Activated CD4-positive, alpha-beta T cell treated with anti-CD3 and anti-CD28 coated beads, Interleukin-2, amount 50 U/mL, for 4 hours (primary cell): ENCODE measurements around the gene SLC22A4.

Source experiments
- DNase-seq, 2 experiments: peaks; one replicate each; pipeline ENCODE4 v3.0.0-alpha.2; 2020

SLC22A4 gene

DNA sequence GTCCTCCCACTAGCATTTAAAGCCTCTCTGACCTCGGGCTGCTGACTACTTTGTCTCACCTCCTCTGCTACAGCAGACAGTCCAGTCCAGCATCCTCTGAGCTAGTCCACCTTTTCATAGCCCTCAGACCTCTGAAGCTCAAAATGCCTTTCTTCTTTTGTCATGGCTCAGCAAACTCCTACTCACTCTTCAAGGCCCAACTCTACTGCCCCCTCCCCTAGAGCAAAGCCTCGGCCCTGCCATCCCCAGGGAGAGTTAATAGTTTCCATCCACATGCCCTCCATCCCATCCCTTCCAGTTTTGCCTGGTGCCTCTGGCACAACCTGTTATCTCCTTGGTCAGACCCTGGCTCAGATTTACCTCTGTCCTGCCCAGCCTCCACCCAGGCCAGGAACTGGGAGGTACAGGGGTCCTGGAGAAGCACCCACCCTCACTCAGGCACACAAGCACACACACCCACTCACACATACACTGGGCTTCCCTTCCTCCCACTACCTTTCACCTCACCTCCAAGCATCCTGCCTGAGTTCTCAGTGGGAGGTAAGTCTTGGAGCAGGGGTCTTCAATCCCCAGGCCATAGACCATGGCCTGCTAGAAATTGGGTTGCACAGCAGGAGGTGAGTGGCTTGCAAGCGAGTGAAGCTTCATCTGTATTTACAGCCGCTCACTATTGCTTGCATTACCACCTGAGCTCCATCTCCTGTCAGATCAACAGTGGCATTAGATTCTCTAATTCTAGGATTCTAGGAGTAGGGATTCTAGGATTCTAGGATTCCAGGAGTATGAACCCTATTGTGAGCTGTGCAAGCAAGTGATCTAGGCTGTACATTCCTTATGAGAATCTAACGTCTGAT, 18.6 kb upstream of the SLC22A4 start:
- DNase-seq: no peak

DNA sequence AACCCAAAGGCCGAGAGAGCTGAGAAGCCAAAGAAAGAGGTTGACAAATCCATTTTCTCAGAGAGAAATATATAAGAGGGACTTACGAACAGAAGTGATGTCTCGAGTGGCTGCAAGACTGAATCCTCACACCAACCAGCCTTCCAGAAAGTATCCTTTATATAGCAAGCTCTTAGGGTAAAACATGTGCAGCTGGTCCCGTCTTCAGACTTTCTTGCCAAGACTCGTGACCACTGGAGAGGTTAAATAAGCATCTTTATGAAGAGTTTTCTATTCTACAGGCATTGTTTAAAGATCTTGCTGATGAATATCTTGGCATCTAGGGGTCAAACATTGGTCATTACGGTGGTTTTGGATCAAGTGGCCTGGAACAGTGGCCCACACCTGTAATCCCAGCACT, 16.9 kb upstream of the SLC22A4 start:
- no peak for DNase-seq

DNA sequence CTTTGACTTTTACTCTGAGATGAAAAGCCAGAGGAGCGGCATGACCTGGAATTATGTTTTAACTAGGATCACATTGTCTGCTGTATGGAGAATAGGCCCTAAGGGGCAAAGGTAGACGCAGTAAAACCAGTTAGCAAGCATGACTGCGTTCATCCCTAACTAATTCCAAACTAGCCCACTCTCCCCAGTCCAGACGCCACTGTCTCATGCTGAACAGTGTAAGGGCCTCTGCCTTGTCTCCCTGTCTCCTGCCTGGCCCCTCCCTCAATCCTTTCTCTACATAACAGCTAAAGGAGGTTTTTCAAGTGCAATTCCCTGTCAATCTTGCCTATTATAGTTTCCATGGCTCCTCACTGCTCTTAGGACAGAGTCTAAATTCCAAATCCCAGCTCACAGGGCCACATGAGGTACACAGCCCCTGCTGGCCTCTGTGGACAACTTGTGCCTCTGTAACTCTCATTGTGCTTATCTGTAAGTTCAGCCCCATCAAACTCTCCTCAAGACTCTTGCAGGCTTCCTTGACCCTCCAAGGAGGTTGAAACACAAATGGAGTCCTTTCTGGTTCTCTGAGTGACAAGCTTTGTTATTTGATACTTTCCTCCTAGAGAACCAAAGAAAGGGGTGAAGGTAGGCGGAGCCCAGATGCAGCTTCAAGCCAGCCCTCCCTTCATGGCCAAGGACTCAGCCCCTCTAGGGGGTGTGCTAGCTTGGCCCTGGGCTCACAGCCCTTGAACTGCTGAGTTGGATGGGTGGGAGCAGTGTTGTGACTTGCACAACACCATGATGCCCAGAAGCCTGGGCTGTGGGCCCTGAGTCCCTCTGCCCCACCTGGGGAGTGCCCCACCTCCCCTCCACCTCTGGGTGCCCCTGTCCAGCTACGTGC, 16.0 kb upstream of the SLC22A4 start:
- DNase-seq: no peak

DNA sequence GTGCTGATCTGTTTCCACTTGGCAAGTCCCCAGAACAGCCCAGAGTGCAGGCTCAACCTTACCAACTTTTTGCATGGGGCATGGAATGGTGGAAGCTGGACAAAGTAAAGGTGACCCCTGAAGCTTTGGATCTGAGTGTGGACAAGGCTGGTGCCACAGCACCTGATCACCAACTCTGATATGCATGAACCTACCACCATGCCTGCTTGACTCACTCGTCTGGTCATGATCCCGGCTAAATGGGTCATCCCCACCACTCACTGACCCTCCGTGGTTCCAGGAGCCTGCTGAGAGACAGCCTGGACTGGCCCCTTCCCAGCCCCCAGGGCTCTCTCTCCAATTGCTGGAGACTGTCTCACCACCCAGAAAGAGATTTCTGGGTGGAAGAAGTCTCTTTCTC, 14.4 kb upstream of the SLC22A4 start:
- DNase-seq: no peak

DNA sequence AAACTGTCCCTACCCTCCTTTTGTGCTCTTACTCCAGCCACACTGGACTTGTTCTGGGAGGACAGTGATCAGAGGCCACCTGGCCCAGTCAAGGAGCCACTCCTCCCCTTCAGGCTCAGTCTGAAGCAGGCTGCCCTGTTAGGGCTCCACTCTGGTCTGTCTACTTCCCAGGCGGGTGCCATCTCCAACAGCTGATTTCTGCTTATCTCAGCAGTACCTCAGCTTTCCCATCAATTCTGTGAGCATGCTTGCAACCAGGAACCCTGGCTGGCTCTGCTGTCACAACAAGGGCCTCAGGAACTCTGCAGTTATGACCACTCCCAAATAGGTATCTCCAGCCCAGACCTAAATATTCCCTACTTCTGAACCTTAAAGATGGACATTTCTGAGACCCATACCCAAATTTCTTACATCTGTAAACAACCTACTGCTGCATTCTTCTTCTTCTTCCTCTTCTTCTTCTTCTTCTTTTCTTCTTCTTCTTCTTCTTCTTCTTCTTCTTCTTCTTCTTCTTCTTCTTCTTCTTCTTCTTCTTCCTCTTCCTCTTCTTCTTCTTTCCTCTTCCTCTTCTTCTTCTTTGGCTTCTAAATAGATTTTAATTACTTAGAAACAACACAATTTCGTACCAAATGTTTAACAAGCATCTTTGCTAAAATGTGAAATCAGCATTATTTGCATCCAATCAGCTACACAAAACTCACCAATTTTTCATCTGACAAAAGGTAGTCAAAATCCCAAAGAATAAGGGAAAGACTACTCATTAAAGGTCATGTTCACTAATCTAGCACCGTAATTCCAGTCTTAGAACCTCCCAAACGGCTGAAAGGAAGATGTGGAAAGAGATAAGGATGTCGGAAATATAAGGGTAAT, 13.6 kb upstream of the SLC22A4 start:
- no peak for DNase-seq

DNA sequence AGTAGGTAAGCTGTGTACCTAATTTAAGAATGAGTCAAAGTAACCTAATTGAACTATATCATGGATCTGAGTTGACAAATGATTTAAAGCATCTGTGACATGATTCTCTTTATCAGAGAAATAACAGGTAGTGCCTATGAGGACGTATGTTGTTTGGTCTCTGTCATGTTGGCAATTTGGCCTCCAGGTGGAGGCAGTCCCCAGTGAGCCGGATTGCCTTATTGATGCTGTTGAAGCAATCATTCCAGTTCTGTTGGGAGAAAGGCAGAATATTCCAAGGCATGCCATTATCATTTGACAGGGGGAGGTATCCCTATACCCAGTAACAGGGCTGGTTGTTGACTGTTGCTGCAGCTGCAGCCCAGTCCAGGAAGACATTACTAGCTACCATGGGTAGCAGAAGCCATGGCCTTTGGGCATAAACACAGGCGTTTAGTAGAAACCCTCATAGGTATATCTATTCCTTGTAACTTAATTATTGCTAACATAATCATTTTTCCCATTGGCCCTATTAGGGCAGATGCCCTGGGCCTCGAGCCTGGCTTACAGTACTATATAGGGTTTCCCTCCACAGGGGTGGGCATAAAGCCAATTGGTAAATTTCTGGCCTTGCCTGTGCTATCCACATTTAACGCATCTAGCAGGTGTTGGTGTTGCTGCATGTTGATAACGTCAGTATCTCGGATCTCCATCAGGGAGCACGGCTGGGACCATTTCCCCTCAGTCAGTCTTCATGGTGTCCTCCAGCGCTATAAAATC, 12.2 kb upstream of the SLC22A4 start:
- DNase-seq: no peak

DNA sequence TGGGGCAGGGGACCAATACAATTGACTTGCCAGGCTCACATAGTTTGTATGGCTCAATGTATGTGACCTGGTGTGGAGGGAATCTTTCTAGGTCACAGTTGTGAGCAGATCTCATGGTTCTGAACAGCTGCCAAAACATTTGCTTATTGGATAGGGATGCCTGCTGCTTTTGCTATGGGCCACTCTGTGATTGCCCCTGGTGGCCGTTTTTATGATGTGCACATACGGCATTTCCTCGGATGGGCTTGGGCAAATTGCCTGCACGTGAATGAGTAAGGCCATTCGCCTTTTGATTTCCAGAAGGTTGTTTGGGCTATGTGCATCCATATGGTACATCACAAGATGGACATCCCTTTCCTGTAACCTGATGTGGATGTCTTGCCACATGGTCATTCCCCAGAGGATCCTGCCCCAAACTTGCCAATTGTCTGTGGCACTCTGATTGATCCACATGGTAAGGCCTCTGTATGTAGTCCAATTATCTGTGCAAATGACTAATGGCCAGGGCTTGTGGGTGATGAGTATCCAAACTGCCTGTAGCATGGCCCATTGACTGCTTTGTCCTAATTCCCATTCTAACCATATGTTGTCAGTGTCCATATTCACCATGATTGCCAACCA, 10.7 kb upstream of the SLC22A4 start:
- no peak for DNase-seq

DNA sequence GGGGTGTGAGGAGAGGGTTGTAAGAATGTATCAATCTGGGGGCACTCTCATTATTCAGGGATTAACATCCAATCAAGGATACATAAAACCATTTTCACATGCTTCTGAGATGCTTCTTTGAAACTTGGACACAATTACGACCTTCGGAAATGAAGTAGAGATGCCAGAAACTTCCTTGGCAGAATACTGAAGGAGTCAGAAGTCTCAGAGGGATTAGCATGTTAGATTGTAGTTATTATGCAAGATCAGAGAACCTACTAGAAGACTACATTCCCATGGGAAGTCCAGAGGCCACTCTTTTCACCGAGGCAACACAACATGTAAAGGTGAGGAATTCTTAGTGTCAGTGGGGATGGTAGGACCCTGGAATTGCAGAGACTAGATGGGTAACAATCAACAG, 5.1 kb upstream of the SLC22A4 start:
- no peak for DNase-seq

DNA sequence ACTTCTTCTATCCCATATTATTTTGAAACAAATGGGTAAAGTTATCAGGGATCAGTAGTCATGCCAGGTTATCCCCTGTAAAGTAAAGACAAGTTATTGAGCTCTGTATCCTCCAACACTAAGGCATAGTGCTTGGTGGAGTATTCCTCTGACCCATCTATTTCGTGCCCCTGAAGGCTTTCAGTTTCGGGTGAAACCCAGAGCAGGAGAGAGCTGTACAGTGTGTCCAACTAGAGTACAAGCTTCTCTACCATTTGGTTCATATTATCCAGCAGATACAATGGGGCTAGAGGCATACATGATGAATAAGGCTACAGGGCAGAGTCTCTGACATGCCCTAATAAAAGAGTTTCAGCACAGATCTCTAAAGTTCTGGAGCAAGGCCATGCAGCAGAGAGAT, 3.2 kb upstream of the SLC22A4 start:
- no peak for DNase-seq

DNA sequence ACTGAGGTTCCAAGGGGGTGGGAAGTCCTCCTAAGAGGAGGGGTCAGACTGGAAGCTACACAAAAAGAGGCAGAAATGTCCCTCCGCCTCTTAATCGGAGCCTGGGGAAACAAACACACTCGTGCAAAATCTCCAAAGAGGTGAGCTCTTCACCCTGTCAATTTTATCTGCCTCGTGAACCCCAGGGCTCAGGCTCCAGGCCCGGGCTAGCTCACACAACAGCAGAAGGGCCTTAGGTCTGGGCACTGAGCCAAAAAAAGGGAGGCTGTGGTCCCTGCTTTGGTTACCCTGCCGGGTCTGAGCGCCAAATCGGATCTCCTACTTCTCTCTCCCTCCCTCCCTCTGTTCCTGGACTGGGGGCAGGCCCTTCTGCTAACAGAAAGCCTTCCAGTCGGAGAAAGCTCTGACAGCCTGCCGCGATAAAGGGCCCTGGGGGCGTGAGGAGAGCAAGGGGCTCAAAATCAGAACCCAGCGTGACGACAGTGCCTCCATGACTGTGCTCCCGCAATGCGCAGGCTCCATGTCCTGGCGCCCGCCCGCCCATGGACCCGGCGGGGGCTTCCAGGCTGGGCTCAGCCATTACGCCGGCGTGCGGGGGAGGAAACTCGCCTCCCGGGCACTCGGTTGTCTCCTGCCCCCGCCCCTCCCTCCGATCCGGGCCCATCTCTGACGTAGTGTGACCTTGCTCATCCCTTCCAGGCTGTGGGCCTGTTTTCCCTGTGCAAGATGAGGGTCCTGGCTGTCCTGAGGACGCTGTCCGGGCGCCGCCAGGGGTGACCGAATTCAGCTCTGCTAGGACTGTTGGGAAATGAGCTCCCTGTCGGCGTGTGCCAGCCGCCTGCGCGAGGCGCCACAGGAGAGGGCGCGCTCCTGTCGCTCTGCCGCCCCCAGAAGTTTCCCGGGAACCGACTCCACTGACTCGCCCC, 865 bp upstream of the SLC22A4 start:
- peak; percentile 72 to 75 for DNase-seq

DNA sequence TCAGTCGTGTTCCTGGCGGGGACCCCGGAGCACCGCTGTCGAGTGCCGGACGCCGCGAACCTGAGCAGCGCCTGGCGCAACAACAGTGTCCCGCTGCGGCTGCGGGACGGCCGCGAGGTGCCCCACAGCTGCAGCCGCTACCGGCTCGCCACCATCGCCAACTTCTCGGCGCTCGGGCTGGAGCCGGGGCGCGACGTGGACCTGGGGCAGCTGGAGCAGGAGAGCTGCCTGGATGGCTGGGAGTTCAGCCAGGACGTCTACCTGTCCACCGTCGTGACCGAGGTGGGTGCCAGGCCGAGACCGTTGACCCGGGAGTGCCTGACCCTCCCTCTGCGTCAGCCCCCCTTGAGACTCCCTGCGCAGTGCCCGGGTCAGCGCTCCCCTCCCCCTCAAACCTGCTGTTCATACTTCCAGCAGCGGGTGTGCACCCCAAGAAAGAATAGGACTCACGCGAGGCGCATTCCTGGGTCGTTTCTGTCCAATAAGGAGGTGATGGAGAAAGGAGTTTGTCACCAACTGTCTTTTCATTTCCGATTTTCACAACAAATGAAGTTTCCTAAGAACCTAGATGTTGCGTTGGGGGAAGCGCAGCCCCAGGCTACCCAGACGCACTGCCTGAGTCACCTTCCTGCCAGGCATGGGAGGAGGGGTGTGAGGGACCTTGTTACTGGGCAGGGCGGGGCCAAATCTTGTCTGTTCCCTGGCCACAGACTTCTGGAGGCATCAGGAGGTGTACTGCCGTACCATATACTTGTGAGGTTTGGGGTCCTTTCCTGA, 722 bp downstream of the SLC22A4 start:
- DNase-seq: peak; percentile 80 to 81

DNA sequence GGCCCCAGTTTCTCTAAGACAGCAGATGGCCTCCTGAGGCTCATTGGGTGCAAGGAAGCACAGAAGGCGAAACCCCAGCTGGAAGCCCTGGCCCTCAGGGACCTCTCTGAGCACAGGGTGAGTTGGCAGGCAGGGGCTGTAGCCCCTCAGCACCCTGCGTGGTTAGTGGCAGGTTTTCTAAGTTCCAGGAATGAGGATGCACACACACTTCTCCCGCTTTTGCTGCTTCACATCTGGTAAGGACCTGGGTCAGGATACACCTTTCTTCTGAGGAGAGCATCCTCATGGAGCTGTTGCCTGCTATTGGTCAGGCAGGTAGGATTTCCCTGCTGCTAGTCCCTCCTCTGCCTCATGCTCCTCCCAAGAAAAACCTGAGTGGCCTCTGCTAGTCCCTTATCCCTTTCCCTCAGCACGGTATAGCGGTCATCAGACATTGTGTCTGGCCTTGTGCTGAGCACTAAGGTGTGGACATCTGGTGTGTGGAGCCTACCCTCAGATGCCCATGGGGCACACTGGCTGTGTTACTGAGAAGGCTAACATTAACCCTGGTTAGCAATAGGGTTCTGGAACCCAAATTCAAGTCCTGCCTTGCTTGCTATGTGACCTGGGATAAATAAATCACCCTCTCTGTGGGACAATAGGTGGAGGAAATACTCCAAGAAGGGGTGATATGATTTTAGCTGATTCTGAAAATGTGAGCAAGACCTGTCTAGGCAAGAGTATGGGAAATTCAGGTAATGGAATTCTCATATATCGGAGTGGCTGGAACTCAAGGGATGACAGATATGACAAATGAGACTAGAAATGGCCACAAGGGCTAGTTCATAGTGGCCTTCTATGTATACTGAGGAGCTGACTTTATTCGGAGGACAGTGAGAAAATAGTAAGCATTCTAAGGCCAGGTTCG, 1.6 kb downstream of the SLC22A4 start:
- no peak for DNase-seq

DNA sequence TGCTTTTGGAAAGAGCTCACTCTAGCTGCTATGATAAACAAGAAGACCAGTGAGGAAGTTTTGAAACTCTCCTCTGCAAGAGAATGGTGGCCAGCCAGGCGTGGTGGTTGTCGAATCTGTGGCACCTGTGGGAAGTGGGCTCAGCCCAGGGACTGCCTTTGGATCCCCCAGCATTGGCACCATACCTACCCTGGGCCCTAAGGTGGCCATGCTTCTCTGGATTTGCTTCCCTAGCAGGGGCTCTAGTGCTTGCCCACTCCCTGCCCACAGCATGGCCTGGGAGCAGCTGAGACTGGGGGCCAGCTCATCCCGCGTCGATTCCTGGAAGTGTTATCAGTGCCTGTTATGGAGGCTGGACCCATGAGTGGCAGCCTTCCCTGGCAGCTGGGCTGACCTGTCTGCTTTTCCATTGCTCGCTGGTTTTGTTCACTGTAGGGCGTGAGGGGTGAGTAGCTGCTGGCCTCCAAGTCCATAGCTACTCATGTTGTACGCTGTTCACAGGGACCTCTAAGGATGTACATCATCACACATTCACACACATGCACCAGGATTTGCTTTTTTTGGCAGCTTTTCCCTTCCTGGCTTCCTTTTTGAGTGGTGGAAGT, 2.3 kb downstream of the SLC22A4 start:
- DNase-seq: no peak

DNA sequence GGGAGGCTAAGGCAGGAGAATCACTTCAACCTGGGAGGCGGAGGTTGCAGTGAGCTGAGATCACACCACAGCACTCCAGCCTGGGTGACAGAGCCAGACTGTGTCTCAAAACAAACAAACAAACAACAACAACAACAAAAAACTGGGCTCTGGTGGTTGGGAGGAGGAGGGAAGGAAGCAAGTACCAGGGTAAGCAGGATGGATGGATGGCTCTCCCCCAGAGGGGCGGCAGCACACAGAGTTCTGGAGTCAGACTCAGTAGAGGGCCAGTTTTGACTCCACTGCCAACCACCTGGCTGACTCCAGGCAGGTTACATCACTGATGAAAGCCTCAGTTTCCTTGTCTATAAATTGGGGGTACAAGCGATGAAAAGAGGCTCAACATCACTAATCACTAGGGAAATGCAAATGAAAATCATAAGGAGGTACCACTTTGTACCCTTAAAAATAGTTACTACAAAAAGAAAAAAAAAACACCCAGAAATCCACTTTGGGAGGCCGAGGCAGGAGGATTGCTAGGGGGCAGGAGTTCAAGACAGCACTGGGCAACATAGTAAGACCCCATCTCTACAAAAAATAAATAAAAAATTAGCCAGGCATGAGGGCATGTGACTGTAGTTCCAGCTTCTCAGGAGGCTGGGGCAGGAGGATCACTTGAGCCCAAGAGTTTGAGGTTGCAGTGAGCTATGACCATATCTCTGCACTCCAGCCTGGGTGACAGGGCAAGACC, 3.2 kb downstream of the SLC22A4 start:
- no peak for DNase-seq

DNA sequence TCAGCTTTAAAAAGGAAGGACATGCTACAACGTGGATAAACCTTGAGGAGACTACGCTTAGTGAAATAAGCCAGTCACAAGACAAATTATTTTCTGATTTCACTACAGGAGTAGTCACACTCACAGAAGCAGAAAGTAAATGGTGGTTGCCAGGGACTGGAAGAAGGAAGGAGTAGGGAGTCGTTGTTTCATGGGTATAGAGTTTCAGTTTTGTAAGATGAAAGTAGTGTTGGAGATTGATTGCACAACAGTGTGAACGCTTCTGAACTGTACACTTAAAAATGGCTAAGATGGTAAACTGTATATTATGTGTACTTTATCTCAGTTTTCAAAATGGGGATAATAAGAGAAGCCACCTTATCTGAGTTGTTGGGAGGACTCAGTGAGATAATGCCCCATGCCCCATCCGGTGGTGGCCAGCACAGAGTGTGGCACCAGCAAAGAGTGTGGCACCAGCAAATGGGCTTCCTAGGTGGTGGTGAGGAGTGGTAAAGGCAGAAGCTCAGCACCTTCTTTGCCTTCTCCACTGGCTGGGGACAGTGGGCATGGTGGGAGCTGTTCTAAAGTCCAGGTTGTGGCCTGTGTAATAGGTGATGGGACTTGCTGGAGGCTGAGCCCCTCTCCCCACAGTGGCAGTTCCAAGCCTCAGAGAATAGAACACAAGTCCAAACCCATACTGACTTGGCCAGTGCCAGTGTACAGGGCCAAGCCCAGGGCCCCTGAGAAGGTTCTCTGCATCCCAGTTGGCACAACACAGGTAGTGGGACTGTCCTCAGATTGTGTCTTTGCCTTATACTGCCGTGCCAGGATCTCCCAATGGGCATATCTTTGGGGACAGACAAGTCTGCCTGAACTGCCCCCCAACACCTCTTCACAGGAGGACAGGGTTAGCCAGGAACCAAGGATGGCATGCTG, 4.4 kb downstream of the SLC22A4 start:
- DNase-seq: no peak

DNA sequence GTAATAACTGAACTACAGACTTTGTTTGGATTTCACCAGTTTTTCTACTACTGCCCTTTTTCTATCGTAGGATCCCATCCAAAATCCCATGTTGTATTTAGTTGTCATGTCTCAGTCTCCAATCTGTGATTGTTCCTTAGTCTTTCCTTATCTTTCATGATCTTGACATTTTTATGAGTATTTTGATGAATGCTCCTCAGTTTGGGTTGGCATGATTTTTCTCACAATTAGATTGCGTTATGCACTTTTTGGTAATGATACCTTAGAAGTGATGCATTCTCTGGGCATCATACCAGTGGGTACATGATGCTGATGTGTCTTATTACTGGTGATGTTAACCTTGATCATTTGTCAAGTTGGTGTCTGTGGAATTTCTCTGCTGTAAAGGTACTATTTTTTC, 5.7 kb downstream of the SLC22A4 start:
- DNase-seq: no peak
